ENCODE data around the gene SLC39A7. TPM values are rescaled to one million over a fixed set of nuclear protein-coding genes. Genes with fewer than 3 reads are reported as not detected.

The SLC39A7 gene
- total and polyA plus RNA-seq, 2 of the 13 experiments (the other 11 are each of a cell fraction or from before 2014, with no cell fraction given), result 142 to 229 TPM

DNA sequence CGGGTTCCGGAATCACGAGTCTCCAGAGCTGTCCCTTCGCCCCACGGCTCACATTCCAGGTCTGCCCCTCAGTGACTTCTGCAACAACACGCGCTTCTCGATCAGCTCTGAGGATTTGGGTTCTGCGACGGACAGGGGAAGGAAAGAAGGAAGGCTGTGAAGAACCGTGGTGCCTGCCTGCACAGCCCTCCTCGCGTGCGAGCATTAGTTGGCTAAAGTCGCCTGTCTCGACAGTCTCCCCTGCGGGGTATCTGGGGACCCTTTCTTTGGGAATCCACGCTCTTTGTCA lies 47.9 kb downstream of the SLC39A7 start (continued):
- TF ChIP-seq, protein P1, sequence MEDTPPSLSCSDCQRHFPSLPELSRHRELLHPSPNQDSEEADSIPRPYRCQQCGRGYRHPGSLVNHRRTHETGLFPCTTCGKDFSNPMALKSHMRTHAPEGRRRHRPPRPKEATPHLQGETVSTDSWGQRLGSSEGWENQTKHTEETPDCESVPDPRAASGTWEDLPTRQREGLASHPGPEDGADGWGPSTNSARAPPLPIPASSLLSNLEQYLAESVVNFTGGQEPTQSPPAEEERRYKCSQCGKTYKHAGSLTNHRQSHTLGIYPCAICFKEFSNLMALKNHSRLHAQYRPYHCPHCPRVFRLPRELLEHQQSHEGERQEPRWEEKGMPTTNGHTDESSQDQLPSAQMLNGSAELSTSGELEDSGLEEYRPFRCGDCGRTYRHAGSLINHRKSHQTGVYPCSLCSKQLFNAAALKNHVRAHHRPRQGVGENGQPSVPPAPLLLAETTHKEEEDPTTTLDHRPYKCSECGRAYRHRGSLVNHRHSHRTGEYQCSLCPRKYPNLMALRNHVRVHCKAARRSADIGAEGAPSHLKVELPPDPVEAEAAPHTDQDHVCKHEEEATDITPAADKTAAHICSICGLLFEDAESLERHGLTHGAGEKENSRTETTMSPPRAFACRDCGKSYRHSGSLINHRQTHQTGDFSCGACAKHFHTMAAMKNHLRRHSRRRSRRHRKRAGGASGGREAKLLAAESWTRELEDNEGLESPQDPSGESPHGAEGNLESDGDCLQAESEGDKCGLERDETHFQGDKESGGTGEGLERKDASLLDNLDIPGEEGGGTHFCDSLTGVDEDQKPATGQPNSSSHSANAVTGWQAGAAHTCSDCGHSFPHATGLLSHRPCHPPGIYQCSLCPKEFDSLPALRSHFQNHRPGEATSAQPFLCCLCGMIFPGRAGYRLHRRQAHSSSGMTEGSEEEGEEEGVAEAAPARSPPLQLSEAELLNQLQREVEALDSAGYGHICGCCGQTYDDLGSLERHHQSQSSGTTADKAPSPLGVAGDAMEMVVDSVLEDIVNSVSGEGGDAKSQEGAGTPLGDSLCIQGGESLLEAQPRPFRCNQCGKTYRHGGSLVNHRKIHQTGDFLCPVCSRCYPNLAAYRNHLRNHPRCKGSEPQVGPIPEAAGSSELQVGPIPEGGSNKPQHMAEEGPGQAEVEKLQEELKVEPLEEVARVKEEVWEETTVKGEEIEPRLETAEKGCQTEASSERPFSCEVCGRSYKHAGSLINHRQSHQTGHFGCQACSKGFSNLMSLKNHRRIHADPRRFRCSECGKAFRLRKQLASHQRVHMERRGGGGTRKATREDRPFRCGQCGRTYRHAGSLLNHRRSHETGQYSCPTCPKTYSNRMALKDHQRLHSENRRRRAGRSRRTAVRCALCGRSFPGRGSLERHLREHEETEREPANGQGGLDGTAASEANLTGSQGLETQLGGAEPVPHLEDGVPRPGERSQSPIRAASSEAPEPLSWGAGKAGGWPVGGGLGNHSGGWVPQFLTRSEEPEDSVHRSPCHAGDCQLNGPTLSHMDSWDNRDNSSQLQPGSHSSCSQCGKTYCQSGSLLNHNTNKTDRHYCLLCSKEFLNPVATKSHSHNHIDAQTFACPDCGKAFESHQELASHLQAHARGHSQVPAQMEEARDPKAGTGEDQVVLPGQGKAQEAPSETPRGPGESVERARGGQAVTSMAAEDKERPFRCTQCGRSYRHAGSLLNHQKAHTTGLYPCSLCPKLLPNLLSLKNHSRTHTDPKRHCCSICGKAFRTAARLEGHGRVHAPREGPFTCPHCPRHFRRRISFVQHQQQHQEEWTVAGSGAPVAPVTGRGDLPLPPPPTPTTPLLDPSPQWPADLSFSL (CRISPR knock-in tag; IDR thresholded peaks at IDR 0.05), result no peak
- TF ChIP-seq, protein P2, sequence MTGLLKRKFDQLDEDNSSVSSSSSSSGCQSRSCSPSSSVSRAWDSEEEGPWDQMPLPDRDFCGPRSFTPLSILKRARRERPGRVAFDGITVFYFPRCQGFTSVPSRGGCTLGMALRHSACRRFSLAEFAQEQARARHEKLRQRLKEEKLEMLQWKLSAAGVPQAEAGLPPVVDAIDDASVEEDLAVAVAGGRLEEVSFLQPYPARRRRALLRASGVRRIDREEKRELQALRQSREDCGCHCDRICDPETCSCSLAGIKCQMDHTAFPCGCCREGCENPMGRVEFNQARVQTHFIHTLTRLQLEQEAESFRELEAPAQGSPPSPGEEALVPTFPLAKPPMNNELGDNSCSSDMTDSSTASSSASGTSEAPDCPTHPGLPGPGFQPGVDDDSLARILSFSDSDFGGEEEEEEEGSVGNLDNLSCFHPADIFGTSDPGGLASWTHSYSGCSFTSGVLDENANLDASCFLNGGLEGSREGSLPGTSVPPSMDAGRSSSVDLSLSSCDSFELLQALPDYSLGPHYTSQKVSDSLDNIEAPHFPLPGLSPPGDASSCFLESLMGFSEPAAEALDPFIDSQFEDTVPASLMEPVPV (CRISPR knock-in tag; IDR thresholded peaks at IDR 0.05), result no peak
- TF ChIP-seq, protein P3, sequence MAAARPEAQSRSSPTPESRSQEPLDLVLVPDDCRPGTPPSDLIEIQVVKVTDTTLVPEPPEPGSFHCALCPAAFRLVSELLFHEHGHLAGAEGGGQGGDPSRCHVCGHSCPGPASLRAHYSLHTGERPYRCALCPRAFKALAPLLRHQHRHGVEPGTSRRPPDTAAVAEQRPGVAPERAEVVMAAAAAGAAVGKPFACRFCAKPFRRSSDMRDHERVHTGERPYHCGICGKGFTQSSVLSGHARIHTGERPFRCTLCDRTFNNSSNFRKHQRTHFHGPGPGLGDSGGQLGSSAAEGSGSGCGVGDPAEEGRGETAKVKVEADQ (CRISPR knock-in tag; IDR thresholded peaks at IDR 0.05; ENCODE audit: borderline replicate concordance), result no peak
- TF ChIP-seq SRSF1 (optimal IDR thresholded peaks at IDR 0.05; ENCODE audit: low read depth, low read length) (no peak), MYC (CRISPR knock-in tag; IDR thresholded peaks at IDR 0.05; ENCODE audit: borderline replicate concordance) (0 out of 2 replicates have a peak, but pooled peaks have one; percentile 1), RORA (CRISPR knock-in tag; IDR thresholded peaks at IDR 0.05) (no peak), AHR (CRISPR knock-in tag; IDR thresholded peaks at IDR 0.05) (no peak), MXD4 (CRISPR knock-in tag; IDR thresholded peaks at IDR 0.05) (no peak), SETDB1 (CRISPR knock-in tag; IDR thresholded peaks at IDR 0.05; ENCODE audit: borderline replicate concordance) (peak; percentile 35; the same call in 1 of the 2 replicates), ZMAT3 (CRISPR knock-in tag; conservative IDR thresholded peaks at IDR 0.05) (no peak), IRX3 (CRISPR knock-in tag; IDR thresholded peaks at IDR 0.05; ENCODE audit: borderline replicate concordance, low read depth) (no peak), ZNF160 (CRISPR knock-in tag; IDR thresholded peaks at IDR 0.05) (no peak), ZC3H13 (CRISPR knock-in tag; IDR thresholded peaks at IDR 0.05) (no peak), PPARG (CRISPR knock-in tag; conservative IDR thresholded peaks at IDR 0.05) (0 out of 2 replicates have a peak, but pooled peaks have one; percentile 3), YEATS2 (CRISPR knock-in tag; IDR thresholded peaks at IDR 0.05; ENCODE audit: borderline replicate concordance) (no peak), SOX6 (IDR thresholded peaks at IDR 0.05) (no peak), SOX6 (CRISPR knock-in tag; IDR thresholded peaks at IDR 0.05) (no peak), NFRKB (IDR thresholded peaks at IDR 0.05) (no peak), TCF7L2 (IDR thresholded peaks at IDR 0.05; ENCODE audit: low read depth, low read length) (no peak)
- TF ChIP-seq, protein P4, sequence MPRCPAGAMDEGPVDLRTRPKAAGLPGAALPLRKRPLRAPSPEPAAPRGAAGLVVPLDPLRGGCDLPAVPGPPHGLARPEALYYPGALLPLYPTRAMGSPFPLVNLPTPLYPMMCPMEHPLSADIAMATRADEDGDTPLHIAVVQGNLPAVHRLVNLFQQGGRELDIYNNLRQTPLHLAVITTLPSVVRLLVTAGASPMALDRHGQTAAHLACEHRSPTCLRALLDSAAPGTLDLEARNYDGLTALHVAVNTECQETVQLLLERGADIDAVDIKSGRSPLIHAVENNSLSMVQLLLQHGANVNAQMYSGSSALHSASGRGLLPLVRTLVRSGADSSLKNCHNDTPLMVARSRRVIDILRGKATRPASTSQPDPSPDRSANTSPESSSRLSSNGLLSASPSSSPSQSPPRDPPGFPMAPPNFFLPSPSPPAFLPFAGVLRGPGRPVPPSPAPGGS (CRISPR knock-in tag; IDR thresholded peaks at IDR 0.05), result no peak
- TF ChIP-seq, protein P5, sequence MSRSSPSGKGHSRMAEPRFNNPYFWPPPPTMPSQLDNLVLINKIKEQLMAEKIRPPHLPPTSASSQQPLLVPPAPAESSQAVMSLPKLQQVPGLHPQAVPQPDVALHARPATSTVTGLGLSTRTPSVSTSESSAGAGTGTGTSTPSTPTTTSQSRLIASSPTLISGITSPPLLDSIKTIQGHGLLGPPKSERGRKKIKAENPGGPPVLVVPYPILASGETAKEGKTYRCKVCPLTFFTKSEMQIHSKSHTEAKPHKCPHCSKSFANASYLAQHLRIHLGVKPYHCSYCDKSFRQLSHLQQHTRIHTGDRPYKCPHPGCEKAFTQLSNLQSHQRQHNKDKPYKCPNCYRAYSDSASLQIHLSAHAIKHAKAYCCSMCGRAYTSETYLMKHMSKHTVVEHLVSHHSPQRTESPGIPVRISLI (CRISPR knock-in tag; IDR thresholded peaks at IDR 0.05; ENCODE audit: borderline replicate concordance), result peak; percentile 43; the same call in 1 of the 2 replicates
